ENCODE results near the gene CCDC183. TPM values are rescaled to one million over a fixed set of nuclear protein-coding genes. Genes with fewer than 3 reads are reported as not detected.
"Not testable (repeated sequence)": the region's sequence is repeated elsewhere in the genome, so short reads cannot be mapped to it uniquely, and the experiment has no call there.

Gene CCDC183
- total and polyA plus RNA-seq, 2 of the 4 experiments (the other 2 are of a cell fraction) = under 0.01 to 0.29 TPM

GRCh38 chr9:136843801-136844740, 47.9 kb downstream of the CCDC183 start:
- H3K18ac ChIP-seq (ENCODE audit: low read depth, low read length); H4K8ac ChIP-seq (ENCODE audit: low read depth in 2 of 2, low read length in 2 of 2); H3K23ac ChIP-seq (ENCODE audit: low read depth, low read length); in situ Hi-C loops (cut with MboI; ENCODE audit: low sequenced_read_pairs); H3K14ac ChIP-seq (replicated peaks; ENCODE audit: low read depth, low read length); H4K5ac ChIP-seq (ENCODE audit: low read depth, low read length); dilution Hi-C loops (cut with HindIII; ENCODE audit: low sequenced_read_pairs, unreplicated experiment); H2AK9ac ChIP-seq (replicated peaks; ENCODE audit: low read depth, low read length, poor library complexity); H3K4ac ChIP-seq (ENCODE audit: low read depth, low read length); H2BK120ac ChIP-seq (ENCODE audit: low read depth, low read length); H3K56ac ChIP-seq (ENCODE audit: extremely low read depth, insufficient read depth, low read length); H3K27ac ChIP-seq (ENCODE audit: insufficient read depth, low read length); H3K9me1 ChIP-seq (ENCODE audit: insufficient read depth, low read length); H3K9me3 ChIP-seq (ENCODE audit: control insufficient read depth, insufficient read depth, low read length); H2AK5ac ChIP-seq (ENCODE audit: low read depth, low read length); H2BK15ac ChIP-seq (ENCODE audit: low read depth, low read length); H4K91ac ChIP-seq (ENCODE audit: insufficient read depth, low read depth, low read length); H3K4me3 ChIP-seq (ENCODE audit: insufficient read depth, low read depth, low read length); H3K9ac ChIP-seq (ENCODE audit: low read depth, low read length); H2BK20ac ChIP-seq (ENCODE audit: low read depth, low read length); DNase-seq; ATAC-seq (ENCODE audit: low read depth); H3K4me2 ChIP-seq (ENCODE audit: low read depth, low read length); H2BK5ac ChIP-seq (ENCODE audit: low read depth, low read length, poor library complexity, severe bottlenecking); BruUV-seq (replicated peaks); H2AFZ ChIP-seq (replicated peaks; ENCODE audit: low read length, poor library complexity); POLR2A ChIA-PET (ENCODE audit: unreplicated experiment); H3K36me3 ChIP-seq (ENCODE audit: control insufficient read depth, insufficient read depth, low read length): not testable (repeated sequence)
- Histone ChIP-seq H4K20me1 (ENCODE audit: insufficient read depth, low read length) (peaks cover 25% of the 10 kb centered on the region), H3K4me1 (ENCODE audit: control insufficient read depth, insufficient read depth, low read length) (peaks cover 11% of the 10 kb centered on the region), H3K79me1 (ENCODE audit: low read depth in 1 of 2, low read length in 2 of 2) (peaks cover 0 to 12% of the 10 kb centered on the region in 2 experiments; a peak in 1 of 4 replicates), H3K27me3 (ENCODE audit: control insufficient read depth, insufficient read depth, low read length) (peaks cover 22% of the 10 kb centered on the region)
- intact Hi-C loops (cut with micrococcal nuclease) = loop anchor here (1.0 kb wide), 1 partner anchor 191 kb away; no protein-coding TSS in a partner anchor
- WGBS, 2 experiments (ENCODE audit: extremely low coverage in 2 of 2, insufficient read length in 1 of 2) = 11% methylated on average over 39 of the region's 99 CpGs; no CpG with 5 or more reads in 1 of the 2 experiments
- TF ChIP-seq CTCF (conservative IDR thresholded peaks at IDR 0.05; ENCODE audit: low read depth, low read length) (peak; percentile 45), MAZ (IDR thresholded peaks at IDR 0.05; ENCODE audit: borderline replicate concordance, low read depth, low read length) (peak; percentile 15; the same call in 1 of the 2 replicates)
- CTCF ChIA-PET = interaction anchor here (1.5 kb wide), 1 partner anchor 191 kb away, joined by 5 read pairs; no protein-coding TSS in a partner anchor
